ENCODE data around the gene IL4R. TPM values are rescaled to one million over a fixed set of nuclear protein-coding genes. Genes with fewer than 3 reads are reported as not detected.

Gene IL4R
- total and polyA plus RNA-seq, 2 of the 13 experiments (the other 11 are each of a cell fraction or from before 2014, with no cell fraction given), result 15.9 to 49.6 TPM

DNA sequence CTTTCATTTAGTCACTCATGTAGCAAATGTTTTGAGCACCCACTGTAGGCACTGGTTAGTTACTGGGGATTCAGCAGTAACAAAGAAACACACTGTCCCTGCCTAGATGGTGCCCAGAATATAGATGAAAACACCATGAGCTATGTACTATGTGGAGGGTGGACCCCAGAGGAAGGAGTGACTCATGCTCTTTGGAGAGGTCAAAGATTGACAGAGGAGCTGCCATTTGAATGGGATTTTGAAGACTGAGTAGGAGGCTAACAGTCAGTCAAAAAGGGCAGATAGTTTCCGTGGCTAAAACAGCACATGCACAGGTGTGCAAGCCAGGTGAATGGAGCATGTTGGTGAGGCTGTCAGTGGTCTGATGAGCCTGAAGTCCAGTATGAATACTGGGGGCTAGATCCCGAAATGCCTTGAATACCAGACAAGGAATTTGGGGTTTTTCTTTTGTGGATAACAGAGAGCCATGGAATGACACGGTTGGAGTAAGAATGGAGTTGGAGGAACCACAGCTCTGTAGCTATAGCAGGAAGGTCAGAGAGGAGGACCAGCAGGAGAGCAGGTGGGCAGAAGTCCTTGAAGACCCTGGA, 94.3 kb downstream of the IL4R start (continued):
- TF ChIP-seq ARHGAP35 (CRISPR knock-in tag; IDR thresholded peaks at IDR 0.05; ENCODE audit: borderline replicate concordance) (no peak), ZNF33A (CRISPR knock-in tag; IDR thresholded peaks at IDR 0.05; ENCODE audit: borderline replicate concordance) (no peak), ZNF335 (CRISPR knock-in tag; IDR thresholded peaks at IDR 0.05) (no peak), ZNF713 (CRISPR knock-in tag; IDR thresholded peaks at IDR 0.05) (no peak), NR2F2 (IDR thresholded peaks at IDR 0.05; ENCODE audit: borderline replicate concordance, low read depth) (no peak), ZNF879 (CRISPR knock-in tag; IDR thresholded peaks at IDR 0.05) (no peak), ZNF280B (CRISPR knock-in tag; IDR thresholded peaks at IDR 0.05; ENCODE audit: borderline replicate concordance) (no peak), JUND (CRISPR knock-in tag; IDR thresholded peaks at IDR 0.05) (peak; percentile 88), POGK (CRISPR knock-in tag; conservative IDR thresholded peaks at IDR 0.05) (no peak), ZNF235 (CRISPR knock-in tag; IDR thresholded peaks at IDR 0.05; ENCODE audit: borderline replicate concordance) (no peak), ARID4A (CRISPR knock-in tag; IDR thresholded peaks at IDR 0.05; ENCODE audit: borderline replicate concordance) (no peak), MEIS2 (CRISPR knock-in tag; IDR thresholded peaks at IDR 0.05) (no peak)
- TF ChIP-seq, protein P1, sequence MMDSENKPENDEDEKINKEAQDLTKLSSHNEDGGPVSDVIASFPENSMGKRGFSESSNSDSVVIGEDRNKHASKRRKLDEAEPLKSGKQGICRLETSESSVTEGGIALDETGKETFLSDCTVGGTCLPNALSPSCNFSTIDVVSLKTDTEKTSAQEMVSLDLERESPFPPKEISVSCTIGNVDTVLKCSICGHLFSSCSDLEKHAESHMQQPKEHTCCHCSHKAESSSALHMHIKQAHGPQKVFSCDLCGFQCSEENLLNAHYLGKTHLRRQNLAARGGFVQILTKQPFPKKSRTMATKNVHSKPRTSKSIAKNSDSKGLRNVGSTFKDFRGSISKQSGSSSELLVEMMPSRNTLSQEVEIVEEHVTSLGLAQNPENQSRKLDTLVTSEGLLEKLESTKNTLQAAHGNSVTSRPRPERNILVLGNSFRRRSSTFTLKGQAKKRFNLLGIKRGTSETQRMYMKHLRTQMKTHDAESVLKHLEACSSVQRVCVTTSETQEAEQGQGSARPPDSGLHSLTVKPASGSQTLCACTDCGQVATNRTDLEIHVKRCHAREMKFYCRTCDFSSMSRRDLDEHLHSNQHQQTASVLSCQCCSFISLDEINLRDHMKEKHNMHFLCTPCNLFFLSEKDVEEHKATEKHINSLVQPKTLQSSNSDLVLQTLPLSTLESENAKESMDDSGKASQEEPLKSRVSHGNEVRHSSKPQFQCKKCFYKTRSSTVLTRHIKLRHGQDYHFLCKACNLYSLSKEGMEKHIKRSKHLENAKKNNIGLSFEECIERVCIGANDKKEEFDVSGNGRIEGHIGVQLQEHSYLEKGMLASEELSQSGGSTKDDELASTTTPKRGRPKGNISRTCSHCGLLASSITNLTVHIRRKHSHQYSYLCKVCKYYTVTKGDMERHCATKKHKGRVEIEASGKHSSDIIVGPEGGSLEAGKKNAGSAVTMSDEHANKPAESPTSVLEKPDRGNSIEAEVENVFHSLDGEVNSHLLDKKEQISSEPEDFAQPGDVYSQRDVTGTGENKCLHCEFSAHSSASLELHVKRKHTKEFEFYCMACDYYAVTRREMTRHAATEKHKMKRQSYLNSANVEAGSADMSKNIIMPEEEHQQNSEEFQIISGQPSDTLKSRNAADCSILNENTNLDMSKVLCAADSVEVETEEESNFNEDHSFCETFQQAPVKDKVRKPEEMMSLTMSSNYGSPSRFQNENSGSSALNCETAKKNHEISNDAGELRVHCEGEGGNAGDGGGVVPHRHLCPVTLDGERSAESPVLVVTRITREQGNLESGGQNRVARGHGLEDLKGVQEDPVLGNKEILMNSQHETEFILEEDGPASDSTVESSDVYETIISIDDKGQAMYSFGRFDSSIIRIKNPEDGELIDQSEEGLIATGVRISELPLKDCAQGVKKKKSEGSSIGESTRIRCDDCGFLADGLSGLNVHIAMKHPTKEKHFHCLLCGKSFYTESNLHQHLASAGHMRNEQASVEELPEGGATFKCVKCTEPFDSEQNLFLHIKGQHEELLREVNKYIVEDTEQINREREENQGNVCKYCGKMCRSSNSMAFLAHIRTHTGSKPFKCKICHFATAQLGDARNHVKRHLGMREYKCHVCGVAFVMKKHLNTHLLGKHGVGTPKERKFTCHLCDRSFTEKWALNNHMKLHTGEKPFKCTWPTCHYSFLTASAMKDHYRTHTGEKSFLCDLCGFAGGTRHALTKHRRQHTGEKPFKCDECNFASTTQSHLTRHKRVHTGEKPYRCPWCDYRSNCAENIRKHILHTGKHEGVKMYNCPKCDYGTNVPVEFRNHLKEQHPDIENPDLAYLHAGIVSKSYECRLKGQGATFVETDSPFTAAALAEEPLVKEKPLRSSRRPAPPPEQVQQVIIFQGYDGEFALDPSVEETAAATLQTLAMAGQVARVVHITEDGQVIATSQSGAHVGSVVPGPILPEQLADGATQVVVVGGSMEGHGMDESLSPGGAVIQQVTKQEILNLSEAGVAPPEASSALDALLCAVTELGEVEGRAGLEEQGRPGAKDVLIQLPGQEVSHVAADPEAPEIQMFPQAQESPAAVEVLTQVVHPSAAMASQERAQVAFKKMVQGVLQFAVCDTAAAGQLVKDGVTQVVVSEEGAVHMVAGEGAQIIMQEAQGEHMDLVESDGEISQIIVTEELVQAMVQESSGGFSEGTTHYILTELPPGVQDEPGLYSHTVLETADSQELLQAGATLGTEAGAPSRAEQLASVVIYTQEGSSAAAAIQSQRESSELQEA (CRISPR knock-in tag; IDR thresholded peaks at IDR 0.05; ENCODE audit: not compliant biosample characterization), result peak; percentile 39

Measured in HepG2 (cell line).